OCI-LY1 (cell line): ENCODE measurements around the gene MRC2.

ENCODE experiments used
- H2AFZ ChIP-seq: fragments of 200-600 bp; sonication (generic), shearing (Covaris generic); 2 replicates; pipeline ENCODE4 v1.6.0; 2014; ENCODE audit warnings: antibody characterized with exemption, mild to moderate bottlenecking, low read length
- H3F3A ChIP-seq: fragments of 200-600 bp; sonication (generic), shearing (Covaris generic); 2 replicates; pipeline ENCODE4 v1.6.0; 2014; ENCODE audit warnings: mild to moderate bottlenecking, antibody characterized with exemption, low read length, moderate library complexity; ENCODE audit not compliant: insufficient read depth
- H3K27ac ChIP-seq: fragments of 200-600 bp; sonication (generic); 2 replicates; pipeline ENCODE4 v1.5.1; 2014; ENCODE audit warnings: low read length, mixed run types, mild to moderate bottlenecking, low read depth; ENCODE audit not compliant: poor library complexity, severe bottlenecking
- H3K27me3 ChIP-seq: fragments of 200-600 bp; sonication (generic); 2 replicates; pipeline ENCODE4 v1.6.0; 2014; ENCODE audit warnings: antibody characterized with exemption, mild to moderate bottlenecking, low read length, moderate library complexity; ENCODE audit not compliant: insufficient read depth
- H3K36me3 ChIP-seq: fragments of 200-600 bp; sonication (generic); 2 replicates; pipeline ENCODE4 v1.6.1; 2014; ENCODE audit warnings: mild to moderate bottlenecking, antibody characterized with exemption, low read length, moderate library complexity, mixed read lengths; ENCODE audit not compliant: insufficient read depth
- H3K4me1 ChIP-seq: fragments of 200-600 bp; sonication (generic); 2 replicates; pipeline ENCODE4 v1.5.1; 2014; ENCODE audit warnings: mild to moderate bottlenecking, low read length, moderate library complexity; ENCODE audit not compliant: insufficient read depth, severe bottlenecking
- H3K4me2 ChIP-seq: fragments of 200-600 bp; sonication (generic), shearing (Covaris generic); 2 replicates; pipeline ENCODE4 v1.6.1; 2014; ENCODE audit warnings: low read length
- H3K4me3 ChIP-seq: fragments of 200-600 bp; sonication (generic); 2 replicates; pipeline ENCODE4 v1.5.1; 2014; ENCODE audit warnings: low read length, low read depth, mild to moderate bottlenecking, mixed read lengths; ENCODE audit not compliant: poor library complexity, severe bottlenecking
- H3K79me2 ChIP-seq: fragments of 200-600 bp; shearing (Covaris generic); 2 replicates; pipeline ENCODE4 v1.6.1; 2016; ENCODE audit warnings: mixed run types, low read length, mixed read lengths; ENCODE audit not compliant: insufficient read depth
- H3K9ac ChIP-seq: fragments of 200-600 bp; sonication (generic), shearing (Covaris generic); 2 replicates; pipeline ENCODE4 v1.6.1; 2014; ENCODE audit warnings: mild to moderate bottlenecking, low read length, mixed read lengths
- H3K9me2 ChIP-seq: fragments of 200-600 bp; sonication (generic), shearing (Covaris generic); 2 replicates; pipeline ENCODE4 v1.6.1; 2014; ENCODE audit warnings: low read depth, mild to moderate bottlenecking, low read length, mixed read lengths
- H3K9me3 ChIP-seq: fragments of 200-600 bp; shearing (Covaris generic); 2 replicates; pipeline ENCODE4 v1.6.1; 2014; ENCODE audit warnings: low read length, mixed read lengths
- H4K20me1 ChIP-seq: fragments of 200-600 bp; sonication (generic), shearing (Covaris generic); 2 replicates; pipeline ENCODE4 v1.6.0; 2016; ENCODE audit warnings: mild to moderate bottlenecking, low read length; ENCODE audit not compliant: insufficient read depth
- CTCF ChIP-seq: fragments of 200-600 bp; sonication (generic), shearing (Covaris generic); IDR thresholded peaks from 2 replicates; pipeline ENCODE4 v1.5.1; 2017; ENCODE audit warnings: mild to moderate bottlenecking, antibody characterized with exemption, low read length, moderate library complexity, mixed read lengths
- EZH2 ChIP-seq: fragments of 200-600 bp; sonication (generic), shearing (Covaris generic); IDR thresholded peaks from 2 replicates; pipeline ENCODE4 v1.8.0; 2017; ENCODE audit warnings: borderline replicate concordance, mixed run types, mild to moderate bottlenecking, antibody characterized with exemption, low read length, moderate library complexity, mixed read lengths

MRC2 gene

GRCh38 chr17:62727916-62728672 lies 100.6 kb downstream of the MRC2 start:
- H3K4me3 ChIP-seq, result no peak overlapping the region
- H3K36me3 ChIP-seq, result no peaks in the 10 kb centered on the region
- 0 out of 2 replicates have a peak, but pooled peaks cover 4% of the 10 kb centered on the region for H3K27me3 ChIP-seq
- no peaks in the 10 kb centered on the region for H3K79me2 ChIP-seq
- H3K27ac ChIP-seq, result no peak overlapping the region
- no peak overlapping the region for H2AFZ ChIP-seq
- H3K4me2 ChIP-seq, result no peak overlapping the region
- TF ChIP-seq CTCF (no peak), EZH2 (no peak)
- H3F3A ChIP-seq, result no peaks in the 10 kb centered on the region
- H3K9ac ChIP-seq, result no peak overlapping the region
- H3K4me1 ChIP-seq, result peaks cover 6% of the 10 kb centered on the region
- H4K20me1 ChIP-seq, result no peaks in the 10 kb centered on the region
- no peaks in the 10 kb centered on the region for H3K9me2 ChIP-seq
- no peaks in the 10 kb centered on the region for H3K9me3 ChIP-seq

GRCh38 chr17:62732125-62732524 lies 104.7 kb downstream of the MRC2 start:
- Histone ChIP-seq H3K27ac (no peak overlapping the region), H4K20me1 (no peaks in the 10 kb centered on the region), H2AFZ (no peak overlapping the region), H3F3A (no peaks in the 10 kb centered on the region), H3K4me1 (no peaks in the 10 kb centered on the region), H3K27me3 (0 out of 2 replicates have a peak, but pooled peaks cover 4% of the 10 kb centered on the region), H3K79me2 (no peaks in the 10 kb centered on the region), H3K36me3 (no peaks in the 10 kb centered on the region), H3K9me3 (no peaks in the 10 kb centered on the region), H3K4me3 (no peak overlapping the region), H3K9ac (no peak overlapping the region), H3K9me2 (no peaks in the 10 kb centered on the region), H3K4me2 (no peak overlapping the region)
- TF ChIP-seq EZH2 (no peak), CTCF (no peak)

- H3K9me3 ChIP-seq, result no peaks in the 10 kb centered on the region
- no peaks in the 10 kb centered on the region for H3K9me2 ChIP-seq
- H3K27ac ChIP-seq, result no peak overlapping the region
- no peak overlapping the region for H3K4me3 ChIP-seq
- H3K9ac ChIP-seq, result no peak overlapping the region
- no peaks in the 10 kb centered on the region for H3K36me3 ChIP-seq
- H3K4me1 ChIP-seq, result no peaks in the 10 kb centered on the region
- no peaks in the 10 kb centered on the region for H3F3A ChIP-seq
- no peak for TF ChIP-seq CTCF
- TF ChIP-seq EZH2, result no peak
- no peaks in the 10 kb centered on the region for H3K79me2 ChIP-seq
- H3K4me2 ChIP-seq, result no peak overlapping the region
- H3K27me3 ChIP-seq, result 0 out of 2 replicates have a peak, but pooled peaks cover 4% of the 10 kb centered on the region
- no peaks in the 10 kb centered on the region for H4K20me1 ChIP-seq
- H2AFZ ChIP-seq, result no peak overlapping the region
Observed at GRCh38 chr17:62735044-62735651, 107.7 kb downstream of the MRC2 start.
